B cell (primary cell): ENCODE data around the gene ADCY1. TPM values are rescaled to one million over a fixed set of nuclear protein-coding genes. Genes with fewer than 3 reads are reported as not detected.

Experiments used
- ATAC-seq: fragments of 200-7000 bp; cut with Tn5 transposase; one replicate; pipeline ENCODE4 v1.10.0; 2021; ENCODE audit warnings: low read depth, mild to moderate bottlenecking, moderate number of reproducible peaks, moderate library complexity
- CTCF ChIA-PET: fragments of 350-600 bp; sonication (Branson Sonifier 250); formaldehyde crosslinking; loops from one replicate; lab custom pipeline; 2021; ENCODE audit warnings: antibody characterized with exemption, inconsistent platforms; lab: Charles Lee
- POLR2A ChIA-PET: fragments of 350-600 bp; sonication (Branson Sonifier 250); formaldehyde crosslinking; loops from one replicate; lab custom pipeline; 2021; ENCODE audit warnings: antibody characterized with exemption; lab: Charles Lee
- DNase-seq: peaks from one replicate; pipeline ENCODE4 v3.0.0; 2013
- H2AFZ ChIP-seq: 2 replicates; pipeline ENCODE4 v1.6.1; 2012; ENCODE audit warnings: mild to moderate bottlenecking, low read depth, low read length; ENCODE audit not compliant: insufficient read depth, poor library complexity, severe bottlenecking
- H3K27ac ChIP-seq, 2 donors: 1 replicate in 1 of 2; 2 replicates in 1 of 2; pipeline ENCODE4 v1.5.1; 2012 to 2013; ENCODE audit warnings: low read length in 2 of 2, mild to moderate bottlenecking in 2 of 2, moderate library complexity in 1 of 2
- H3K27me3 ChIP-seq, 4 experiments: fragments of 200-600 bp in 1 of 4; sonication (generic) in 1 of 4; replicated peaks in 1 of 4; 1 replicate in 2 of 4; 2 replicates in 2 of 4; pipeline versions ENCODE4 v1.6.1 to v1.7.0; 2013 to 2016; ENCODE audit warnings: low read length in 3 of 4, mild to moderate bottlenecking in 2 of 4, mixed read lengths in 1 of 4, moderate library complexity in 1 of 4; ENCODE audit not compliant: insufficient read depth in 4 of 4, control insufficient read depth in 3 of 4; ENCODE audit errors: control extremely low read depth in 1 of 4
- H3K36me3 ChIP-seq, 2 experiments: replicated peaks in 1 of 2; 1 replicate in 1 of 2; 2 replicates in 1 of 2; pipeline versions ENCODE4 v1.6.1 to v1.7.1; 2013; ENCODE audit warnings: low read length in 1 of 2; ENCODE audit not compliant: insufficient read depth in 2 of 2, control insufficient read depth in 1 of 2; ENCODE audit errors: control extremely low read depth in 1 of 2, extremely low read depth in 1 of 2
- H3K4me1 ChIP-seq, 2 donors: fragments of 200-600 bp in 1 of 2; sonication (generic) in 1 of 2; 1 replicate in 1 of 2; 2 replicates in 1 of 2; pipeline versions ENCODE4 v1.5.1 to v1.6.1; 2013 to 2017; ENCODE audit warnings: low read length in 2 of 2; ENCODE audit not compliant: control insufficient read depth in 2 of 2, insufficient read depth in 2 of 2
- H3K4me2 ChIP-seq: replicated peaks from 2 replicates; pipeline ENCODE3; 2012; ENCODE audit warnings: mild to moderate bottlenecking, low read depth, low read length; ENCODE audit not compliant: poor library complexity, severe bottlenecking
- H3K4me3 ChIP-seq, 5 experiments: fragments of 200-600 bp in 1 of 5; sonication (generic) in 1 of 5; 1 replicate in 3 of 5; 2 replicates in 2 of 5; pipeline versions ENCODE4 v1.5.1 to v1.7.0; 2011 to 2016; ENCODE audit warnings: low read length in 4 of 5, mild to moderate bottlenecking in 4 of 5, low read depth in 2 of 5, control low read depth in 1 of 5, moderate library complexity in 1 of 5; ENCODE audit not compliant: insufficient read depth in 1 of 5; ENCODE audit errors: control extremely low read depth in 1 of 5, extremely low read depth in 1 of 5
- H3K79me2 ChIP-seq: fragments of 200-600 bp; sonication (generic); one replicate; pipeline ENCODE4 v1.6.0; 2016; ENCODE audit warnings: low read length; ENCODE audit not compliant: control insufficient read depth, insufficient read depth
- H3K9ac ChIP-seq: fragments of 200-600 bp; sonication (generic); 2 replicates; pipeline ENCODE4 v1.6.1; 2017; ENCODE audit warnings: mild to moderate bottlenecking, low read length, moderate library complexity
- H3K9me3 ChIP-seq, 3 donors: one replicate each; pipeline versions ENCODE4 v1.6.1 to v1.7.1; 2013; ENCODE audit warnings: low read length in 2 of 3; ENCODE audit not compliant: control insufficient read depth in 2 of 3, insufficient read depth in 1 of 3; ENCODE audit errors: control extremely low read depth in 1 of 3
- H4K20me1 ChIP-seq: 2 replicates; pipeline ENCODE4 v1.6.0; 2012; ENCODE audit warnings: mild to moderate bottlenecking, low read length; ENCODE audit not compliant: insufficient read depth, control insufficient read depth, poor library complexity, severe bottlenecking
- H3K27ac Mint-ChIP-seq: one replicate; pipeline ENCODE4 v1.8.0; 2021; ENCODE audit warnings: mixed read lengths
- H3K27me3 Mint-ChIP-seq: one replicate; pipeline ENCODE4 v1.8.0; 2021; ENCODE audit warnings: mixed read lengths
- H3K4me1 Mint-ChIP-seq: one replicate; pipeline ENCODE4 v1.8.0; 2021; ENCODE audit warnings: mixed read lengths
- H3K4me3 Mint-ChIP-seq: one replicate; pipeline ENCODE4 v1.8.0; 2021; ENCODE audit warnings: mixed read lengths
- H3K9me3 Mint-ChIP-seq: one replicate; pipeline ENCODE4 v1.8.0; 2022; ENCODE audit warnings: mixed read lengths; ENCODE audit not compliant: insufficient read depth
- CTCF ChIP-seq: fragments of 200-600 bp; IDR thresholded peaks from one replicate; pipeline ENCODE4 v1.8.0; 2022; ENCODE audit warnings: antibody characterized with exemption, mild to moderate bottlenecking
- EZH2 ChIP-seq: IDR thresholded peaks from 2 replicates; pipeline ENCODE4 v1.6.1; 2012; ENCODE audit warnings: borderline replicate concordance, low read depth, mild to moderate bottlenecking, moderate library complexity, low read length; ENCODE audit not compliant: insufficient read depth, poor library complexity, severe bottlenecking
- WGBS: methylation state at CpG from one replicate; pipeline ENCODE4 v1.1.5; 2013; ENCODE audit warnings: missing lambda C conversion rate; ENCODE audit not compliant: insufficient coverage; 5-methylcytosine and 5-hydroxymethylcytosine counted together
- intact Hi-C: fragments of 100-400 bp; cut with micrococcal nuclease; formaldehyde crosslinking; loops from one replicate; pipeline ENCODE4 v1.10.0; 2022
- polyA plus RNA-seq: library from polyadenylated mRNA; depleted of rRNA; stranded (reverse); fragments of >200 nt; gene quantifications from 2 replicates; pipeline ENCODE4 v1.2.3, GENCODE V29; 2012
- total RNA-seq, 2 donors: library from RNA; stranded (reverse); fragments of 120-200 nt in 1 of 2; gene quantifications; 1 replicate in 1 of 2; 2 replicates in 1 of 2; pipeline versions ENCODE4 v1.2.3 to v1.2.4, GENCODE V29; 2013 to 2022

ADCY1 gene
- total and polyA plus RNA-seq, 2 donors (not counting 1 experiment from before 2014, with no cell fraction given): 0.05 to 0.12 TPM

GRCh38 chr7:45646207-45646821 is 72.1 kb downstream of the ADCY1 start:
- no peaks in the 10 kb centered on the region for H3K9me3 ChIP-seq
- H3K27ac ChIP-seq: no peak overlapping the region
- ATAC-seq (no peak), DNase-seq (no peak)
- H3K4me1 Mint-ChIP-seq: no peaks in the 10 kb centered on the region
- H3K27me3 Mint-ChIP-seq: no peaks in the 10 kb centered on the region
- TF ChIP-seq EZH2 (no peak), CTCF (no peak)
- no peak overlapping the region for H3K27ac Mint-ChIP-seq
- no peak overlapping the region for H2AFZ ChIP-seq
- intact Hi-C loops: no loop called here
- POLR2A ChIA-PET: no interaction called here
- H3K36me3 ChIP-seq: no peaks in the 10 kb centered on the region
- no peak overlapping the region for H3K4me3 ChIP-seq
- CTCF ChIA-PET: no interaction called here
- 99% methylated on average over 6 of the region's 6 CpGs for WGBS
- no peaks in the 10 kb centered on the region for H3K79me2 ChIP-seq
- H3K4me2 ChIP-seq: no peak overlapping the region
- peaks cover 0 to 4% (median 0%) of the 10 kb centered on the region in 4 experiments for H3K27me3 ChIP-seq
- H3K4me1 ChIP-seq: no peaks in the 10 kb centered on the region
- no peak overlapping the region for H3K9ac ChIP-seq
- H4K20me1 ChIP-seq: no peaks in the 10 kb centered on the region
- no peak overlapping the region for H3K4me3 Mint-ChIP-seq
- no peaks in the 10 kb centered on the region for H3K9me3 Mint-ChIP-seq

DNA sequence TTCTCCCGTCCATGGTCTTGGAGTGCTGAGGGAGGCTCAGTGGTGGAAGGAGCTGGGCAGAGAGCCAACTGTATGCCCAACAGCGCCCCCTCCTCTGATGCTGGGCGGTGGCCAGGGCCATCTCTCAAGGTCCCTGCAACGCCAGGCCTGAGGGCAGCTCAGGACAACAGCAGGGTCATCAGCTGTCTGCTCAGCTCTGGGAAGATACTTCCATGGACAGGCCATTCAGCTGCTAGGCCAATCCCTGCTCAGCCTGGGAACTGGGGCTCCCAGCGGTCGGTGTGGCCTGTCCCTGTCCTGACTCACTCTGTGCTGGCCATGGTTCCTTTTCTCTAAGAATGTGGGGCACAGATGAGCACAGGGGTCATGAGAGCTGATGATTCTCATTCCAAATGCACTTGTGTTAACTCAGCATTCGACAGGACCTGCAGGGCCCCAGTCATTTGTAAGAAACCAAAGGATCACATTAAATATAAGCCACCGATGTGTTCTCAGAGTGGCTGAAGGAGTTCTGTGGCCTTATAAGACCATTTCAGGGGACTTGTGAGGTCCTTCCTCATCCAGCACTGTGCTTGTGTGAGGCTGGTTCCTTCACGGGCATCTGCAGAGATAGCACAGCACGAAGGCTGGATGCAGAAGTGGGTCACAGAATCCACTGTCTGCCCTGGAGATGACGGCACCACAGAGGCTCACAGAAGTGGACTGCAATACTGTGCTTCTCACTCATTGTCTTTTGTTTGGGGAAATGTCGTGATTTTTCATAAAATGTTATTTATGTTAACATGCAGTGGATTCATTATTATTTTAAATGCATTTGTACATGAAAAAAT is 73.0 kb downstream of the ADCY1 start:
- Histone ChIP-seq H3K4me3 (no peak overlapping the region), H4K20me1 (no peaks in the 10 kb centered on the region), H3K36me3 (no peaks in the 10 kb centered on the region), H3K9ac (no peak overlapping the region), H3K4me1 (no peaks in the 10 kb centered on the region), H3K27me3 (peaks cover 0 to 4% (median 0%) of the 10 kb centered on the region in 4 experiments), H2AFZ (no peak overlapping the region), H3K27ac (no peak overlapping the region), H3K79me2 (no peaks in the 10 kb centered on the region), H3K4me2 (no peak overlapping the region), H3K9me3 (no peaks in the 10 kb centered on the region)
- H3K4me3 Mint-ChIP-seq: no peak overlapping the region
- ATAC-seq (no peak), DNase-seq (no peak)
- ChIA-PET CTCF (no interaction called here), POLR2A (no interaction called here)
- no peak overlapping the region for H3K27ac Mint-ChIP-seq
- WGBS: 89% methylated on average over 10 of the region's 12 CpGs
- no peak for TF ChIP-seq EZH2
- no peak for TF ChIP-seq CTCF
- H3K27me3 Mint-ChIP-seq: no peaks in the 10 kb centered on the region
- intact Hi-C loops: no loop called here
- no peaks in the 10 kb centered on the region for H3K4me1 Mint-ChIP-seq
- H3K9me3 Mint-ChIP-seq: no peaks in the 10 kb centered on the region
